GM12873 (cell line): ENCODE results near the gene TUBA4A.

Experiments used
- TF ChIP-seq, protein P1 (sequence below): IDR thresholded peaks from 2 replicates; pipeline ENCODE4 v1.5.1; 2012; ENCODE audit warnings: low read depth, mild to moderate bottlenecking, moderate library complexity, low read length, control low read depth; ENCODE audit not compliant: insufficient read depth; ENCODE audit errors: missing control alignments

Gene TUBA4A

DNA sequence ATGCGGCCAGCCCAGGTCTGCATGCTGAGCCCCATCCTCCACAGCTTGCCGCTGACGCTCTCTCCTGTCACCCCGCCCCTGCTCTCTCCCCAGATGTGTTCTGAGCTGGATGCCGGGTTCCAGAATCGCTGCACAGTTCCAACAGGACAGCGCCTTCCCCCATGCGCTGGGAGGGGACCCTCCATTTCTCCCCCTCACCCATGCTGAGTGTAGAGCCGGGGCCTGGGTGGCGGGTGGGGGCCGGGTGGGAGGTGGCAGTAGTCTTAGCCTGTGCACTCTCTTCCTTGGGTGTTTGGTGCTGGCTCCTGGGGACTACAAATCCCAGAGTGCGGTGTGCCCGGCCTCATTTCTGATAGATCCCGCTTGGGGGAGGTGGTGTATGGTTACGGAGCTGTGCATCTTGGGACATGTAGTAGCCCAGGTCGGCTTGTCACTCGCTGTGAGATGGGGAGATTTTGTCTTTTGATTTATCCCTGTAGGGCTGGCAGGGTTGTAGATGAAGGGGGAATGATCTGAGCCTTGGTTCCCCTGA is 32.2 kb upstream of the TUBA4A start:
- TF ChIP-seq, protein P1, sequence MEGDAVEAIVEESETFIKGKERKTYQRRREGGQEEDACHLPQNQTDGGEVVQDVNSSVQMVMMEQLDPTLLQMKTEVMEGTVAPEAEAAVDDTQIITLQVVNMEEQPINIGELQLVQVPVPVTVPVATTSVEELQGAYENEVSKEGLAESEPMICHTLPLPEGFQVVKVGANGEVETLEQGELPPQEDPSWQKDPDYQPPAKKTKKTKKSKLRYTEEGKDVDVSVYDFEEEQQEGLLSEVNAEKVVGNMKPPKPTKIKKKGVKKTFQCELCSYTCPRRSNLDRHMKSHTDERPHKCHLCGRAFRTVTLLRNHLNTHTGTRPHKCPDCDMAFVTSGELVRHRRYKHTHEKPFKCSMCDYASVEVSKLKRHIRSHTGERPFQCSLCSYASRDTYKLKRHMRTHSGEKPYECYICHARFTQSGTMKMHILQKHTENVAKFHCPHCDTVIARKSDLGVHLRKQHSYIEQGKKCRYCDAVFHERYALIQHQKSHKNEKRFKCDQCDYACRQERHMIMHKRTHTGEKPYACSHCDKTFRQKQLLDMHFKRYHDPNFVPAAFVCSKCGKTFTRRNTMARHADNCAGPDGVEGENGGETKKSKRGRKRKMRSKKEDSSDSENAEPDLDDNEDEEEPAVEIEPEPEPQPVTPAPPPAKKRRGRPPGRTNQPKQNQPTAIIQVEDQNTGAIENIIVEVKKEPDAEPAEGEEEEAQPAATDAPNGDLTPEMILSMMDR = no peak

DNA sequence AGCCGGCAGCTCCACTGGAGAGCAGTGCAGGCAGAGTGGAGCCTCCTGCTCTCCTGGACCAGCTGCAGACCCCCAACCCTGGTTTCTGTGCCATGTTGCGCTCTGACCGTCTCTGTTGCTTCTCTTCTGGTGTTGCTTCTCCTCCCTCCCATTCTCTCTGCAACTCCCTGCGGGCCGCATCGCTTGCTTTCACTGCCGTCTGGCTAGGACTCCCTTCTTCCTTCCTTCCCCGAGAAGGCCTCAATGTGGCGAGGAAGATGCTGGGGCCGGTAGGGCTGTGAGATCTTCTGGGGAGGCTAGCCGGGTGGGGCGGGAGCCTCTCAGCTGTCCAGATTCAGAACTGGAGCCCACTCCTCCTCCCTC is 31.6 kb upstream of the TUBA4A start:
- TF ChIP-seq, protein P1 = no peak

DNA sequence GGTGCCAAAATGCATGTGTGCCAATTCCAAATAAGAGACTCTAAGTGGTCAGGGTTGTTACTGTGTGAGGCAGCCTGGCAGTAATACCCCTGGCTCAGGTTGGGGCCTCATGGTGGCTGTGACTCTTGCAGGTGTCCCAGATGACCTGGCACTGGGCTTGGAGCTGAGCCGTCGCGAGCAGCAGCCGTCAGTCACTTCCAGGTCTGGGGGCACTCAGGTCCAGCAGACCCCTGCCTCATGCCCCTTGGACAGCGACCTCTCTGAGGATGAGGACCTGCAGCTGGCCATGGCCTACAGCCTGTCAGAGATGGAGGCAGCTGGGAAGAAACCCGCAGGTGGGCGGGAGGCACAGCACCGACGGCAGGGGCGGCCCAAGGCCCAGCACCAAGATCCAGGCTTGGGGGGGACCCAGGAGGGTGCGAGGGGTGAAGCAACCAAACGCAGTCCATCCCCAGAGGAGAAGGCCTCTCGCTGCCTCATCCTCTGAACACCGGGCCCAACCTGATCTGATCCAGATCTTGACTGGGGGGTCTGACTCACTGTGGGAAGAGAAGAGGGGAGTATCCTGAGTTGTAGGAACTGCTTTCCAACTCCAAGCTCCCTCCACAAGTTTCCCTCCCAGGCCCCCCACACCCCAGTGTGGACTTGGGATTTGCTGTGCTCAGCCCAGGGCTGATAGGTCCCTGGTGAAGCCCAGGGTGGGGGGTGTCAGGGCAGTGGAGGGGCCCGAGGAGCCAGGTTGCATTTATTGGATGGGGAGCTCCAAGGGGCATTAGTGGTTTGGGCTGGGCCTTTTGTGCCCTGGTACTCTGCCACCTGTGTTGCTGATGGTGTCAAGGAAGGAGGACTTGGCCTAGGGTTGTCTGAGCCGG is 31.0 kb upstream of the TUBA4A start:
- TF ChIP-seq, protein P1 = no peak

DNA sequence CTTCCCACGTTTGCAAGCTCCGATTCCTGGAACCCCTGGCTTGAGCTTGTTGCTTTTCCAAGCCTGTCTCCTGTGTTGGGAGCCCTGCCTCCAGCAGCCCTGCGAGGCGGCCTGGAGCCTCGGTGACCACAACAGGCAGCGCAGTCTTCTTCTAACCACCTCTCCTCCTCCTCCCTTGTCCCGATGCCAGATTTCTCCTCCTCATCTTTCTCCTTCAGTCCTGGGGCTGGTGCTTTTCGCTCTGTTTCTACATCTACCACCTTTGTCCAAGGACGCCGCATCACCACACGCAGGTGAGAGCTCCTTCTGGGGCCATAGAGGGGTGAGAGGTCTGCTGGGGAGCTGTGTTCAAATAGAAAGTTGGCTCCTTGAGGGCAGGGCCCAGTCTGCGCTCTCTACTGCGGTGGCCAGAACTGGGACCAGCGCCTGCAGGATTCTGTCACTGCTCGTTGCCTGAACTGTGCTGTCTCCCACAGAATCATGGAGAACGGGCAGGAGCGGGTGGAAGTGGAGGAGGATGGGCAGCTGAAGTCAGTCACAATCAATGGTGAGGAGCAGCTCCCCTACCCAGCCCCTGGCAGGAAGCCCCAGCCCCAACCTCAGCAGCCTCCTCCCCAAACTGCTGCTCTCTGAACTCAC is 29.3 kb upstream of the TUBA4A start:
- TF ChIP-seq, protein P1 = no peak

DNA sequence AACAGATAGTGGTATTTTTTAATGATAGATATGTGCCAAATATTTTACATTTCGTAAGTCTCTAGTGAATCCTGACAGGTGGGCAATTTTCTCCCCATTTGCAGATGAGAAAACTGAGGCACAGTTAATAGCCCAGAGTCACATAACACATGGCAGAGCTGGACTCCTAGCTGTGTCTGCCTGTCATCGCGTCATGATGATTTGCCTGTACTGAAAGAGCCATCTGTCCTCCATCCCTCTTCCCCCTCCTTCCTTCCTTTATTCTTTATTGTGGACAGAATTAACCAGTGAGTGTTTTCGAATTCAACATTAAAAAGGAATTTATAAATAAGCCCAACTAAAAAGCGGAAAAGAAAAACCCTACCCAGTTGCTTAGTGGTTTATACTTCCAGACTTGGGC is 28.7 kb upstream of the TUBA4A start:
- TF ChIP-seq, protein P1 = no peak

DNA sequence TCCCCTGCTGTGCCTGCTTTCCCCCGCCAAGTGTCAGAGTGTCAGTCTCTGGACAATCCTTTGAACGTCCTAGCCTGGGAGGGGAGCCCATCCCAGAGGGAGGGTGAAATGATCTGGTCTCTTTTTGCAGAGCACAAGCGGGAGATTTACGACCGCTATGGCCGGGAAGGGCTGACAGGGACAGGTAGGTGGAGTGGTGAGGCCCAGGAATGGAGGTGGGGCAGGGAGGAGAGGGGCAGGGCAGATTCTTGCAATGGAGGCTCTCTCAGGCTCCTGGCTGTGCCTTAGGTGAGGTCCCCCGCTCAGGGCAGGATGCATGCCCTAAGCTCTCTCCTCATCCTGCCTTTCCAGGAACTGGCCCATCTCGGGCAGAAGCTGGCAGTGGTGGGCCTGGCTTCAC is 27.9 kb upstream of the TUBA4A start:
- TF ChIP-seq, protein P1 = no peak

DNA sequence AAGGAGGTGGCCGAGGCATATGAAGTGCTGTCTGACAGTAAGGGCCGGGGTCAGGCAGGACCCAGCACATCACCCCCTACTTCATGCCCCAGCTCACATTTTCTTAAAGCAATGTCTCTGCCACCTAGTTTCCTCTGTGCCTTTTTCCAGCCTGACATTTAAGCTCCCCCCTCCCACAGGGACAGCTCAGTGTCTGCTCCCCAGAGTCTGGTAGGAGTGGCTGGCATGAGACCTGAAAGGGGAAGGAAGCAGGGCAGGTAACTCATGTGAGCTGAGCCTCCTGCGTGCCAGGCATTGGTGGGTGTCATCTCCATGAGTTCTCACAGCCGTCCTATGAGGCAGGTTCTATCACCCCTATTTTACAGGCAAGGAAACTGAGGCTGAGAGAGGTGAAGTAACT is 26.9 kb upstream of the TUBA4A start:
- TF ChIP-seq, protein P1 = no peak
